Caco-2 (cell line): ENCODE results near the gene TIMM17B. TPM values are rescaled to one million over a fixed set of nuclear protein-coding genes. Genes with fewer than 3 reads are reported as not detected.
A peak's percentile ranks its signal among the peaks of the same experiment; 100 is the strongest.
"Not testable (repeated sequence)": the region's sequence is repeated elsewhere in the genome, so short reads cannot be mapped to it uniquely, and the experiment has no call there.

Experiments
- BruUV-seq: library from RNA; stranded (reverse); fragments of 400-500 nt; replicated peaks from 2 replicates; lab custom pipeline; 2021; lab: Mats Ljungman, UMichigan
- CTCF ChIA-PET: fragments of 300-600 bp; sonication (Branson Sonifier 250); formaldehyde crosslinking; loops from one replicate; lab custom pipeline; 2022; ENCODE audit warnings: antibody characterized with exemption; lab: Charles Lee
- POLR2A ChIA-PET: fragments of 300-600 bp; sonication (Branson Sonifier 250); formaldehyde crosslinking; loops from one replicate; lab custom pipeline; 2022; ENCODE audit warnings: antibody characterized with exemption; lab: Charles Lee
- DNase-seq, 2 experiments: peaks; one replicate each; pipeline versions ENCODE4 v3.0.0 to v3.0.0-alpha.2; 2020 to 2022
- H3K27me3 ChIP-seq: replicated peaks from 2 replicates; pipeline ENCODE4 v1.6.0; 2011; ENCODE audit warnings: low read length; ENCODE audit not compliant: control insufficient read depth, insufficient read depth
- H3K36me3 ChIP-seq: 2 replicates; pipeline ENCODE4 v1.5.1; 2011; ENCODE audit warnings: low read length; ENCODE audit not compliant: control insufficient read depth, insufficient read depth
- H3K4me1 ChIP-seq: fragments of 250-450 bp; sonication (Bioruptor Pico); 2 replicates; pipeline ENCODE4 v1.5.1; 2020; ENCODE audit warnings: mild to moderate bottlenecking
- H3K4me3 ChIP-seq: 2 replicates; pipeline ENCODE4 v1.5.1; 2011; ENCODE audit warnings: low read depth, mild to moderate bottlenecking, control low read depth, low read length
- H3K9me3 ChIP-seq: fragments of 250-450 bp; sonication (Bioruptor Pico); 2 replicates; pipeline ENCODE4 v1.5.1; 2020; ENCODE audit warnings: mild to moderate bottlenecking, moderate library complexity
- H3K27ac Mint-ChIP-seq: one replicate; pipeline ENCODE4 v1.8.0; 2022; ENCODE audit warnings: mixed read lengths; ENCODE audit not compliant: unreplicated experiment
- H3K27me3 Mint-ChIP-seq: one replicate; pipeline ENCODE4 v1.8.0; 2022; ENCODE audit warnings: mixed read lengths; ENCODE audit not compliant: insufficient read depth, unreplicated experiment
- H3K36me3 Mint-ChIP-seq: one replicate; pipeline ENCODE4 v1.8.0; 2022; ENCODE audit warnings: mild to moderate bottlenecking, mixed read lengths; ENCODE audit not compliant: insufficient read depth, unreplicated experiment
- H3K4me1 Mint-ChIP-seq: one replicate; pipeline ENCODE4 v1.8.0; 2022; ENCODE audit warnings: low read depth, mixed read lengths; ENCODE audit not compliant: unreplicated experiment
- H3K4me3 Mint-ChIP-seq: one replicate; pipeline ENCODE4 v1.8.0; 2022; ENCODE audit warnings: mild to moderate bottlenecking, moderate library complexity, mixed read lengths; ENCODE audit not compliant: unreplicated experiment
- H3K9me3 Mint-ChIP-seq: one replicate; pipeline ENCODE4 v1.8.0; 2022; ENCODE audit warnings: mixed read lengths; ENCODE audit not compliant: unreplicated experiment
- intact Hi-C: fragments of 100-400 bp; cut with micrococcal nuclease; formaldehyde crosslinking; loops from one replicate; pipeline ENCODE4 v1.10.0; 2022; ENCODE audit not compliant: unreplicated experiment
- total RNA-seq: library from RNA; stranded (reverse); gene quantifications from 2 replicates; pipeline ENCODE4 v1.2.3, GENCODE V29; 2022
- TF ChIP-seq, protein P1 (sequence below), 2 experiments: fragments of 200-600 bp in 1 of 2; IDR thresholded peaks; 1 replicate in 1 of 2; 2 replicates in 1 of 2; pipeline versions ENCODE4 v1.5.1 to v1.8.0; 2011 to 2022; ENCODE audit warnings: antibody characterized with exemption in 1 of 2, control low read depth in 1 of 2, inconsistent platforms in 1 of 2, low read depth in 1 of 2, low read length in 1 of 2, mild to moderate bottlenecking in 1 of 2, moderate library complexity in 1 of 2; ENCODE audit not compliant: insufficient read depth in 1 of 2, severe bottlenecking in 1 of 2, unreplicated experiment in 1 of 2

The TIMM17B gene
- total RNA-seq, 1 experiment from 2014 or later: 90.6 TPM

- H3K9me3 ChIP-seq: no peaks in the 10 kb centered on the region
- DNase-seq: no peak
- H3K4me1 Mint-ChIP-seq: peaks cover 7% of the 10 kb centered on the region
- ChIA-PET POLR2A (no interaction called here), CTCF (no interaction called here)
- no peaks in the 10 kb centered on the region for H3K27me3 ChIP-seq
- no TSS peak for BruUV-seq
- peaks cover 9% of the 10 kb centered on the region for H3K4me1 ChIP-seq
- H3K9me3 Mint-ChIP-seq: no peaks in the 10 kb centered on the region
- H3K4me3 Mint-ChIP-seq: no peak overlapping the region
- H3K27me3 Mint-ChIP-seq: no peaks in the 10 kb centered on the region
- no peak overlapping the region for H3K27ac Mint-ChIP-seq
- no peak overlapping the region for H3K4me3 ChIP-seq
- H3K36me3 ChIP-seq: no peaks in the 10 kb centered on the region
- intact Hi-C loops: no loop called here
- TF ChIP-seq, protein P1, sequence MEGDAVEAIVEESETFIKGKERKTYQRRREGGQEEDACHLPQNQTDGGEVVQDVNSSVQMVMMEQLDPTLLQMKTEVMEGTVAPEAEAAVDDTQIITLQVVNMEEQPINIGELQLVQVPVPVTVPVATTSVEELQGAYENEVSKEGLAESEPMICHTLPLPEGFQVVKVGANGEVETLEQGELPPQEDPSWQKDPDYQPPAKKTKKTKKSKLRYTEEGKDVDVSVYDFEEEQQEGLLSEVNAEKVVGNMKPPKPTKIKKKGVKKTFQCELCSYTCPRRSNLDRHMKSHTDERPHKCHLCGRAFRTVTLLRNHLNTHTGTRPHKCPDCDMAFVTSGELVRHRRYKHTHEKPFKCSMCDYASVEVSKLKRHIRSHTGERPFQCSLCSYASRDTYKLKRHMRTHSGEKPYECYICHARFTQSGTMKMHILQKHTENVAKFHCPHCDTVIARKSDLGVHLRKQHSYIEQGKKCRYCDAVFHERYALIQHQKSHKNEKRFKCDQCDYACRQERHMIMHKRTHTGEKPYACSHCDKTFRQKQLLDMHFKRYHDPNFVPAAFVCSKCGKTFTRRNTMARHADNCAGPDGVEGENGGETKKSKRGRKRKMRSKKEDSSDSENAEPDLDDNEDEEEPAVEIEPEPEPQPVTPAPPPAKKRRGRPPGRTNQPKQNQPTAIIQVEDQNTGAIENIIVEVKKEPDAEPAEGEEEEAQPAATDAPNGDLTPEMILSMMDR (IDR thresholded peaks at IDR 0.05; ENCODE audit: insufficient read depth in 1 of 2, low read depth in 1 of 2, low read length in 1 of 2, severe bottlenecking in 1 of 2, unreplicated experiment in 1 of 2): no peak
- no peaks in the 10 kb centered on the region for H3K36me3 Mint-ChIP-seq
Measured at GRCh38 chrX:48864210-48864609, 33.4 kb downstream of the TIMM17B start.

- Mint-ChIP-seq H3K27ac (peak overlapping the region; percentile 17), H3K9me3 (no peaks in the 10 kb centered on the region), H3K36me3 (no peaks in the 10 kb centered on the region), H3K4me3 (peak overlapping the region; percentile 61), H3K27me3 (no peaks in the 10 kb centered on the region), H3K4me1 (peaks cover 21% of the 10 kb centered on the region)
- H3K4me3 ChIP-seq: no peak overlapping the region
- no peaks in the 10 kb centered on the region for H3K27me3 ChIP-seq
- ChIA-PET POLR2A (no interaction called here), CTCF (interaction anchor here (0.6 kb wide), 1 partner anchor 57 kb away, joined by 3 read pairs; the partner anchor contains the start of gene SLC35A2)
- no peaks in the 10 kb centered on the region for H3K9me3 ChIP-seq
- no TSS peak for BruUV-seq
- TF ChIP-seq, protein P1 (IDR thresholded peaks at IDR 0.05; ENCODE audit: insufficient read depth in 1 of 2, low read depth in 1 of 2, low read length in 1 of 2, severe bottlenecking in 1 of 2, unreplicated experiment in 1 of 2): peak in 1 of 2 experiments; percentile 30
- no peaks in the 10 kb centered on the region for H3K36me3 ChIP-seq
- H3K4me1 ChIP-seq: no peaks in the 10 kb centered on the region; the same call in 1 of the 2 replicates
- peak; percentile 36 for DNase-seq
- intact Hi-C loops: loop anchor here (2.0 kb wide), 1 partner anchor 58 kb away; no protein-coding TSS in a partner anchor
Measured at GRCh38 chrX:48854898-48855297, 42.7 kb downstream of the TIMM17B start.

GRCh38 chrX:48854121-48854804 lies 43.3 kb downstream of the TIMM17B start:
- H3K9me3 Mint-ChIP-seq, H3K36me3 ChIP-seq, H3K27me3 ChIP-seq, BruUV-seq, H3K36me3 Mint-ChIP-seq, H3K4me1 ChIP-seq, H3K27me3 Mint-ChIP-seq, POLR2A ChIA-PET, H3K4me3 ChIP-seq, DNase-seq, H3K9me3 ChIP-seq: not testable (repeated sequence)
- peak overlapping the region; percentile 61 for H3K4me3 Mint-ChIP-seq
- intact Hi-C loops: loop anchor here (2.0 kb wide), 1 partner anchor 59 kb away; no protein-coding TSS in a partner anchor
- peaks cover 21% of the 10 kb centered on the region for H3K4me1 Mint-ChIP-seq
- peak overlapping the region; percentile 17 for H3K27ac Mint-ChIP-seq
- CTCF ChIA-PET: interaction anchor here (0.6 kb wide), 1 partner anchor 57 kb away, joined by 3 read pairs; the partner anchor contains the start of gene SLC35A2

DNA sequence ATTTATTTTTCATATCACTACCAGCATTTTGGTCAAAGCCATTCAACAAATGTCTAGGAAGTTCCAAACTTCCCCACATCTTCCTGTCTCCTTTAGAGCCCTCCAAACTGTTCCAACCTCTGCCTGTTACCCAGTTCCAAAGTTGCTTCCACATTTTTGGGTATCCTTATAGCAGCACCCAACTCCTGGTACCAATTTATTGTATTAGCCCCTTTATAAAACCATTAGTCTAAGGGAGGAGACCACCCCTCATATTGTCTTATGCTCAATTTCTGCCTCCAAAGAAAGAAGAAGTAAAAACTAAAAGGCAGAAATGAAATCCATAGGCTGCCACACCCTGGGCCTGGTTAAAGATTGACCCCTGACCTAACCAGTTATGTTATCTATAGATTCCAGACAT lies 44.1 kb downstream of the TIMM17B start:
- H3K36me3 Mint-ChIP-seq, H3K9me3 ChIP-seq, POLR2A ChIA-PET: not testable (repeated sequence)

More for the DNA sequence above, 44.1 kb downstream of the TIMM17B start:
- H3K4me3 Mint-ChIP-seq, H3K4me1 ChIP-seq, H3K4me3 ChIP-seq, DNase-seq, H3K27me3 Mint-ChIP-seq, H3K9me3 Mint-ChIP-seq, BruUV-seq, H3K27me3 ChIP-seq, H3K36me3 ChIP-seq, CTCF ChIA-PET, intact Hi-C loops: not testable (repeated sequence)
- H3K4me1 Mint-ChIP-seq: peaks cover 21% of the 10 kb centered on the region
- peak overlapping the region; percentile 17 for H3K27ac Mint-ChIP-seq
